K562 (cell line): ENCODE data around the gene SP6. TPM values are rescaled to one million over a fixed set of nuclear protein-coding genes. Genes with fewer than 3 reads are reported as not detected.
A peak's percentile ranks its signal among the peaks of the same experiment; 100 is the strongest.

Experiments used
- ATAC-seq: fragments of 200-7000 bp; cut with Tn5 transposase; 3 replicates; pipeline ENCODE4 v1.9.1; 2020; ENCODE audit warnings: moderate library complexity
- BruUV-seq: library from RNA; stranded (reverse); fragments of 400-500 nt; replicated peaks from 2 replicates; lab custom pipeline; 2021; lab: Mats Ljungman, UMichigan
- CTCF ChIA-PET: fragments of 300-600 bp; formaldehyde crosslinking; extraction: SDS; loops from one replicate; lab custom pipeline; 2021; ENCODE audit warnings: low intra/inter-chr PET ratio; lab: Yijun Ruan, JAX
- POLR2A ChIA-PET: fragments of 300-600, 350-650 bp; sonication (Branson Sonifier 250); formaldehyde crosslinking; extraction: SDS; loops from one replicate; lab custom pipeline; 2021; ENCODE audit warnings: antibody characterized with exemption, inconsistent platforms; lab: Yijun Ruan, JAX
- DNase-seq, 4 experiments: peaks; one replicate each; pipeline versions ENCODE4 v3.0.0 to v3.0.0-alpha.2; 2011 to 2018; ENCODE audit warnings: low spot score in 3 of 4, mixed read lengths in 3 of 4; ENCODE audit errors: extremely low read depth in 1 of 4
- FAIRE-seq: peaks from 2 replicates; lab custom pipeline; 2011; peaks lifted over from hg19 to GRCh38; lab: Jason Lieb, UNC
- H2AFZ ChIP-seq: 2 replicates; pipeline ENCODE4 v1.6.0; 2011; ENCODE audit warnings: low read depth, low read length, control low read depth, inconsistent platforms
- H3K27ac ChIP-seq: fragments of 200-600 bp; 3 replicates; pipeline ENCODE4 v1.8.0; 2011; ENCODE audit warnings: low read depth, mild to moderate bottlenecking, control low read depth, inconsistent platforms, low read length, moderate library complexity, mixed read lengths; ENCODE audit errors: extremely low read depth
- H3K27me3 ChIP-seq, 2 experiments: fragments of 300-600 bp in 1 of 2; 2 replicates in 1 of 2; 3 replicates in 1 of 2; pipeline versions ENCODE4 v1.6.0 to v1.8.0; 2011; ENCODE audit warnings: inconsistent platforms in 2 of 2, low read length in 2 of 2, mild to moderate bottlenecking in 1 of 2, mixed read lengths in 1 of 2, moderate library complexity in 1 of 2; ENCODE audit not compliant: control insufficient read depth in 2 of 2, insufficient read depth in 2 of 2
- H3K36me3 ChIP-seq: fragments of 300-600 bp; 3 replicates; pipeline ENCODE4 v1.8.0; 2011; ENCODE audit warnings: mild to moderate bottlenecking, low read length, inconsistent platforms; ENCODE audit not compliant: control insufficient read depth, insufficient read depth
- H3K4me1 ChIP-seq, 2 experiments: fragments of 200-600 bp in 1 of 2; replicated peaks in 1 of 2; 2 replicates in 1 of 2; 3 replicates in 1 of 2; pipeline versions ENCODE4 v1.5.1 to v1.8.0; 2011; ENCODE audit warnings: inconsistent platforms in 2 of 2, low read length in 2 of 2, mild to moderate bottlenecking in 1 of 2, mixed read lengths in 1 of 2, moderate library complexity in 1 of 2; ENCODE audit not compliant: control insufficient read depth in 2 of 2, insufficient read depth in 2 of 2
- H3K4me2 ChIP-seq: 2 replicates; pipeline ENCODE4 v1.6.1; 2011; ENCODE audit warnings: low read length, control low read depth, inconsistent platforms, mixed read lengths; ENCODE audit not compliant: insufficient read depth
- H3K4me3 ChIP-seq: fragments of 200-600 bp; sonication (generic), shearing (Covaris generic); 2 replicates; pipeline ENCODE4 v1.5.1; 2016; ENCODE audit warnings: control low read depth, inconsistent platforms
- H3K79me2 ChIP-seq: fragments of 200-600 bp; 3 replicates; pipeline ENCODE4 v1.8.0; 2011; ENCODE audit warnings: low read length, inconsistent platforms; ENCODE audit not compliant: control insufficient read depth, insufficient read depth
- H3K9ac ChIP-seq, 2 experiments: 2 replicates each; pipeline versions ENCODE4 v1.6.0 to v1.6.1; 2011; ENCODE audit warnings: low read depth in 2 of 2, low read length in 2 of 2, control low read depth in 1 of 2, inconsistent platforms in 1 of 2, mild to moderate bottlenecking in 1 of 2, mixed read lengths in 1 of 2; ENCODE audit not compliant: insufficient read depth in 1 of 2
- H3K9me1 ChIP-seq: one replicate; pipeline ENCODE4 v1.6.0; 2011; ENCODE audit warnings: inconsistent platforms, mild to moderate bottlenecking, low read length, moderate library complexity; ENCODE audit not compliant: control insufficient read depth, insufficient read depth
- H3K9me3 ChIP-seq: replicated peaks from 2 replicates; pipeline ENCODE4 v1.5.1; 2011; ENCODE audit warnings: low read depth, low read length, inconsistent platforms; ENCODE audit not compliant: control insufficient read depth, insufficient read depth
- H4K20me1 ChIP-seq: replicated peaks from 2 replicates; pipeline ENCODE4 v1.6.1; 2011; ENCODE audit warnings: low read length, inconsistent platforms, mixed read lengths; ENCODE audit not compliant: control insufficient read depth, insufficient read depth
- AFF1 ChIP-seq, 2 experiments: fragments of 450-650 bp; IDR thresholded peaks; 2 replicates each; pipeline ENCODE4 v1.6.1; 2018; ENCODE audit warnings: mild to moderate bottlenecking in 2 of 2, low read depth in 1 of 2; ENCODE audit not compliant: partially characterized antibody in 2 of 2
- ATF7 ChIP-seq: fragments of 450-650 bp; IDR thresholded peaks from 2 replicates; pipeline ENCODE4 v1.7.1; 2014; ENCODE audit warnings: mild to moderate bottlenecking, moderate library complexity
- C11orf30 ChIP-seq: fragments of 450-650 bp; IDR thresholded peaks from 2 replicates; pipeline ENCODE4 v1.6.1; 2016; ENCODE audit warnings: low read depth, mild to moderate bottlenecking
- CEBPG ChIP-seq, 3 experiments: fragments of 200-800 bp in 1 of 3; sonication (Bioruptor generic) in 1 of 3; sonication (generic) in 1 of 3; formaldehyde crosslinking in 1 of 3; IDR thresholded peaks in 2 of 3; conservative IDR thresholded peaks in 1 of 3; 2 replicates each; pipeline versions ENCODE4 v1.6.1 to v1.8.0; 2016 to 2022; ENCODE audit warnings: missing compliant biosample characterization in 2 of 3, missing genetic modification characterization in 2 of 3, mild to moderate bottlenecking in 1 of 3, missing genetic modification reagents in 1 of 3
- CSDE1 ChIP-seq, 2 experiments: fragments of 450-650 bp; IDR thresholded peaks; 2 replicates each; pipeline ENCODE4 v1.6.1; 2016; ENCODE audit warnings: mild to moderate bottlenecking in 1 of 2
- FOXP1 ChIP-seq: sonication (generic); formaldehyde crosslinking; IDR thresholded peaks from 2 replicates; pipeline ENCODE4 v1.8.0; 2022; ENCODE audit warnings: mild to moderate bottlenecking, missing genetic modification reagents
- GATAD2A ChIP-seq: fragments of 450-650 bp; IDR thresholded peaks from 2 replicates; pipeline ENCODE4 v1.6.1; 2017
- JUNB ChIP-seq: fragments of 450-650 bp; formaldehyde crosslinking; conservative IDR thresholded peaks from 2 replicates; pipeline ENCODE4 v1.4.0; 2020; ENCODE audit warnings: mild to moderate bottlenecking
- JUND ChIP-seq, 2 experiments: IDR thresholded peaks; 2 replicates in 1 of 2; 3 replicates in 1 of 2; pipeline ENCODE4 v1.6.1; 2011; ENCODE audit warnings: borderline replicate concordance in 2 of 2, low read depth in 2 of 2, low read length in 2 of 2, improper control_type of control experiment in 1 of 2, missing biosample characterization in 1 of 2, missing genetic modification characterization in 1 of 2, missing genetic modification reagents in 1 of 2
- MAFK ChIP-seq: IDR thresholded peaks from 2 replicates; pipeline ENCODE4 v1.6.1; 2011; ENCODE audit warnings: low read length, improper control_type of control experiment
- PTBP1 ChIP-seq: fragments of 200-400 bp; formaldehyde crosslinking; IDR thresholded peaks from 2 replicates; pipeline ENCODE4 v1.6.1; 2017; ENCODE audit warnings: low read depth, low read length
- SAFB ChIP-seq: fragments of 200-400 bp; formaldehyde crosslinking; IDR thresholded peaks from 2 replicates; pipeline ENCODE4 v1.6.1; 2017; ENCODE audit warnings: low read depth, low read length, borderline replicate concordance
- ZBTB26 ChIP-seq: fragments of 450-650 bp; formaldehyde crosslinking; IDR thresholded peaks from 2 replicates; pipeline ENCODE4 v1.4.0; 2022; ENCODE audit warnings: missing genetic modification characterization
- ZNF239 ChIP-seq: fragments of 250-450 bp; sonication (Bioruptor Pico); IDR thresholded peaks from 2 replicates; pipeline ENCODE4 v1.4.0; 2020; ENCODE audit warnings: mild to moderate bottlenecking
- ZSCAN32 ChIP-seq: fragments of 450-650 bp; formaldehyde crosslinking; IDR thresholded peaks from 2 replicates; pipeline ENCODE4 v1.4.0; 2020; ENCODE audit warnings: mild to moderate bottlenecking, moderate library complexity
- WGBS: fragments of 100-300 bp; shearing (Covaris generic); methylation state at CpG from one replicate; pipeline ENCODE4 v1.1.6; 2016; ENCODE audit warnings: low coverage, mixed read lengths; ENCODE audit not compliant: insufficient coverage; ENCODE audit errors: missing lambda C conversion rate; 5-methylcytosine and 5-hydroxymethylcytosine counted together
- in situ Hi-C: fragments of 300-500 bp; cut with MboI; formaldehyde crosslinking; loops from 4 replicates; pipeline ENCODE4 v1.15.0; 2018; ENCODE audit warnings: inconsistent platforms, mixed read lengths
- intact Hi-C: fragments of 100-400 bp; cut with micrococcal nuclease; formaldehyde crosslinking; loops from 2 replicates; pipeline ENCODE4 v1.14.2; 2022
- polyA plus RNA-seq, 8 experiments: library from polyadenylated mRNA; depleted of rRNA in 4 of 8; stranded (reverse) in 5 of 8; unstranded in 3 of 8; fragments of >200 nt; fragmentation: Nextera tagmentation in 2 of 8; fragmentation: Illumina TruSeq in 1 of 8; extraction: Ambion mirVana in 2 of 8; extraction: Trizol in 1 of 8; gene quantifications; 2 replicates each; pipeline versions ENCODE4 v1.2.1 to v1.2.3, GENCODE V29; 2011 to 2014; ENCODE audit warnings: inconsistent platforms in 1 of 8, missing spikeins in 1 of 8
- total RNA-seq, 7 experiments: library from RNA; depleted of rRNA in 6 of 7; stranded (reverse); fragments of >200 nt in 6 of 7; fragmentation: Illumina TruSeq in 2 of 7; extraction: Trizol in 2 of 7; gene quantifications; 2 replicates each; pipeline versions ENCODE4 v1.2.1 to v1.2.3, GENCODE V29; 2011 to 2021; ENCODE audit warnings: low replicate concordance in 1 of 7

The SP6 gene
- total and polyA plus RNA-seq, 9 of the 15 experiments (the other 6 are each of a cell fraction or from before 2014, with no cell fraction given): 0.11 to 7.9 (median 2.2) TPM

GRCh38 chr17:47810200-47810821 lies 40.7 kb downstream of the SP6 start:
- peak; percentile 63 to 82 (median 70) for DNase-seq
- BruUV-seq: no TSS peak
- H3K4me3 ChIP-seq: no peak overlapping the region
- peak overlapping the region; percentile 26 to 67; a peak in 2 of 4 replicates for H3K9ac ChIP-seq
- peaks cover 22 to 39% of the 10 kb centered on the region in 2 experiments for H3K4me1 ChIP-seq
- peaks cover 6% of the 10 kb centered on the region for H3K9me1 ChIP-seq
- intact Hi-C loops (no loop called here), in situ Hi-C loops (no loop called here)
- no peaks in the 10 kb centered on the region for H4K20me1 ChIP-seq
- ChIA-PET CTCF (interaction anchor here (0.6 kb wide), 2 partner anchors 31 to 209 kb away, joined by 3 to 5 read pairs; no protein-coding TSS in a partner anchor), POLR2A (interaction anchor here (0.5 to 0.6 kb wide), 3 partner anchors 9 to 238 kb away, joined by 3 read pairs; no protein-coding TSS in a partner anchor)
- H3K36me3 ChIP-seq: peaks cover 34% of the 10 kb centered on the region; the same call in 2 of the 3 replicates
- 4% methylated on average over 10 of the region's 10 CpGs for WGBS
- peak overlapping the region; percentile 77 for H3K27ac ChIP-seq
- H3K27me3 ChIP-seq: no peaks in the 10 kb centered on the region
- peak; percentile 97 for FAIRE-seq
- H3K9me3 ChIP-seq: no peaks in the 10 kb centered on the region
- peak overlapping the region; percentile 57 for H3K4me2 ChIP-seq
- H2AFZ ChIP-seq: peak overlapping the region; percentile 22; the same call in 1 of the 2 replicates
- no peaks in the 10 kb centered on the region for H3K79me2 ChIP-seq
- ATAC-seq: peak; percentile 86
- no peak for TF ChIP-seq AFF1 (IDR thresholded peaks at IDR 0.05; ENCODE audit: low read depth in 1 of 2, partially characterized antibody in 2 of 2)
- TF ChIP-seq ATF7: peak; percentile 54; the same call in 1 of the 2 replicates
- peak; percentile 99 for TF ChIP-seq C11orf30
- peak; percentile 79 for TF ChIP-seq FOXP1 (CRISPR knock-in tag)
- no peak for TF ChIP-seq CSDE1 (IDR thresholded peaks at IDR 0.05)
- peak; percentile 73; the same call in 1 of the 2 replicates for TF ChIP-seq JUND (IDR thresholded peaks at IDR 0.05; ENCODE audit: borderline replicate concordance, low read depth, low read length)
- TF ChIP-seq JUND (tag; IDR thresholded peaks at IDR 0.05; ENCODE audit: borderline replicate concordance, low read depth, low read length): peak; percentile 62; the same call in 2 of the 3 replicates
- 0 out of 2 replicates have a peak, but pooled peaks have one; percentile 60 for TF ChIP-seq GATAD2A
- TF ChIP-seq SAFB: no peak
- no peak for TF ChIP-seq ZBTB26
- 0 out of 2 replicates have a peak, but pooled peaks have one; percentile 32 for TF ChIP-seq JUNB (CRISPR knock-in tag)
- TF ChIP-seq ZSCAN32 (CRISPR knock-in tag): no peak
- TF ChIP-seq ZNF239 (CRISPR knock-in tag): no peak
- 0 out of 2 replicates have a peak, but pooled peaks have one; percentile 10 for TF ChIP-seq CEBPG (CRISPR knock-in tag; IDR thresholded peaks at IDR 0.05)
- no peak for TF ChIP-seq CEBPG (tag; conservative IDR thresholded peaks at IDR 0.05 in 1 of 2, IDR thresholded peaks at IDR 0.05 in 1 of 2)
- no peak for TF ChIP-seq PTBP1
- TF ChIP-seq MAFK: peak; percentile 92
